GM12878 (cell line): ENCODE data around the gene ABL2. TPM values are rescaled to one million over a fixed set of nuclear protein-coding genes. Genes with fewer than 3 reads are reported as not detected.

Experiments
- ATAC-seq: fragments of 200-7000 bp; cut with Tn5 transposase; 3 replicates; pipeline ENCODE4 v1.9.1; 2020; ENCODE audit warnings: mild to moderate bottlenecking, moderate library complexity
- BruUV-seq: library from RNA; stranded (reverse); fragments of 400-500 nt; replicated peaks from 2 replicates; lab custom pipeline; 2021; lab: Mats Ljungman, UMichigan
- CTCF ChIA-PET: fragments of 300-600 bp; sonication (Branson Sonifier 250); formaldehyde crosslinking; extraction: SDS; loops from one replicate; lab custom pipeline; 2021; ENCODE audit warnings: inconsistent platforms; lab: Yijun Ruan, JAX
- POLR2A ChIA-PET: fragments of 350-600 bp; formaldehyde crosslinking; extraction: SDS; loops from one replicate; lab custom pipeline; 2021; ENCODE audit warnings: inconsistent platforms; lab: Charles Lee
- RAD21 ChIA-PET: fragments of 300-600 bp; sonication (Branson Sonifier 250); formaldehyde crosslinking; loops from one replicate; lab custom pipeline; 2023; ENCODE audit warnings: antibody characterized with exemption; ENCODE audit not compliant: unreplicated experiment; lab: Charles Lee
- SMC1A ChIA-PET: fragments of 300-600 bp; sonication (Branson Sonifier 250); formaldehyde crosslinking; loops from one replicate; lab custom pipeline; 2023; ENCODE audit not compliant: unreplicated experiment, uncharacterized antibody; lab: Charles Lee
- DNase-seq: peaks from one replicate; pipeline ENCODE4 v3.0.0-alpha.2; 2011; ENCODE audit warnings: low read depth, low spot score
- FAIRE-seq: peaks from 3 replicates; lab custom pipeline; 2011; peaks lifted over from hg19 to GRCh38; lab: Jason Lieb, UNC
- H2AFZ ChIP-seq: 2 replicates; pipeline ENCODE4 v1.6.0; 2011; ENCODE audit warnings: low read depth, low read length, control low read depth; ENCODE audit not compliant: control insufficient read depth
- H3K27ac ChIP-seq: 2 replicates; pipeline ENCODE4 v1.5.1; 2011; ENCODE audit warnings: control low read depth; ENCODE audit not compliant: control insufficient read depth, insufficient read depth
- H3K27me3 ChIP-seq, 2 experiments: replicated peaks in 1 of 2; 2 replicates each; pipeline versions ENCODE4 v1.6.0 to v1.6.1; 2011; ENCODE audit warnings: low read length in 1 of 2; ENCODE audit not compliant: control insufficient read depth in 2 of 2, insufficient read depth in 2 of 2
- H3K36me3 ChIP-seq, 2 experiments: 2 replicates each; pipeline ENCODE4 v1.5.1; 2011; ENCODE audit warnings: low read length in 1 of 2; ENCODE audit not compliant: control insufficient read depth in 2 of 2, insufficient read depth in 2 of 2
- H3K4me1 ChIP-seq: 2 replicates; pipeline ENCODE4 v1.6.1; 2011; ENCODE audit warnings: mild to moderate bottlenecking, low read length, moderate library complexity, mixed read lengths; ENCODE audit not compliant: control insufficient read depth, insufficient read depth
- H3K4me2 ChIP-seq: 2 replicates; pipeline ENCODE4 v1.6.0; 2011; ENCODE audit warnings: control low read depth; ENCODE audit not compliant: control insufficient read depth, insufficient read depth
- H3K4me3 ChIP-seq: fragments of 200-600 bp; sonication (generic); 2 replicates; pipeline ENCODE4 v1.5.1; 2016
- H3K79me2 ChIP-seq: 2 replicates; pipeline ENCODE4 v1.6.0; 2011; ENCODE audit warnings: low read length; ENCODE audit not compliant: control insufficient read depth, insufficient read depth
- H3K9ac ChIP-seq: 2 replicates; pipeline ENCODE4 v1.8.0; 2011; ENCODE audit warnings: low read length, control low read depth, mixed read lengths; ENCODE audit not compliant: control insufficient read depth, insufficient read depth
- H3K9me3 ChIP-seq: replicated peaks from 3 replicates; pipeline ENCODE4 v1.5.1; 2011; ENCODE audit warnings: mild to moderate bottlenecking, low read length; ENCODE audit not compliant: control insufficient read depth, insufficient read depth
- H4K20me1 ChIP-seq: 2 replicates; pipeline ENCODE4 v1.6.0; 2011; ENCODE audit not compliant: control insufficient read depth, insufficient read depth
- KDM1A ChIP-seq: fragments of 200-600 bp; sonication (generic); IDR thresholded peaks from 2 replicates; pipeline ENCODE4 v1.6.1; 2016; ENCODE audit warnings: borderline replicate concordance
- MYB ChIP-seq: fragments of 150-350 bp; IDR thresholded peaks from 2 replicates; pipeline ENCODE4 v1.6.1; 2014; ENCODE audit warnings: mild to moderate bottlenecking, low read depth, low read length, borderline replicate concordance
- NRF1 ChIP-seq: conservative IDR thresholded peaks from 2 replicates; pipeline ENCODE4 v1.6.1; 2011; ENCODE audit warnings: mild to moderate bottlenecking, low read depth, low read length, improper control_type of control experiment
- POLR2A ChIP-seq: IDR thresholded peaks from 2 replicates; pipeline ENCODE4 v1.6.1; 2011; ENCODE audit warnings: low read depth, mild to moderate bottlenecking, low read length
- SIN3A ChIP-seq: IDR thresholded peaks from 2 replicates; pipeline ENCODE4 v1.6.1; 2012; ENCODE audit warnings: low read depth, low read length, improper control_type of control experiment
- SMAD5 ChIP-seq: IDR thresholded peaks from 2 replicates; pipeline ENCODE4 v1.6.1; 2016; ENCODE audit warnings: antibody characterized with exemption, low read depth
- SP1 ChIP-seq: IDR thresholded peaks from one replicate; pipeline ENCODE4 v1.6.1; 2011; ENCODE audit warnings: low read depth, low read length
- WRNIP1 ChIP-seq: IDR thresholded peaks from 2 replicates; pipeline ENCODE4 v1.6.1; 2011; ENCODE audit warnings: low read depth, low read length, improper control_type of control experiment, borderline replicate concordance
- WGBS: methylation state at CpG from one replicate; pipeline ENCODE4 v1.1.6; 2016; ENCODE audit warnings: low lambda C conversion rate; ENCODE audit not compliant: insufficient replicate concordance, insufficient coverage; ENCODE audit errors: missing lambda C conversion rate; 5-methylcytosine and 5-hydroxymethylcytosine counted together
- in situ Hi-C: fragments of 300-500 bp; cut with MboI; formaldehyde crosslinking; loops from 9 replicates; pipeline ENCODE4 v1.14.3; 2018; ENCODE audit warnings: mixed read lengths
- intact Hi-C: fragments of 100-400 bp; cut with micrococcal nuclease; formaldehyde crosslinking; loops from one replicate; pipeline ENCODE4 v1.14.2; 2022; ENCODE audit not compliant: unreplicated experiment
- polyA plus RNA-seq, 11 experiments: library from polyadenylated mRNA; depleted of rRNA in 4 of 11; unstranded in 6 of 11; stranded (reverse) in 5 of 11; fragments of >200 nt; fragmentation: Nextera tagmentation in 4 of 11; fragmentation: Illumina TruSeq in 1 of 11; extraction: Ambion mirVana in 4 of 11; extraction: Trizol in 1 of 11; gene quantifications; 1 replicate in 1 of 11; 2 replicates in 10 of 11; pipeline versions ENCODE4 v1.2.1 to v1.2.3, GENCODE V29; 2011 to 2016; ENCODE audit warnings: inconsistent platforms in 2 of 11, missing spikeins in 2 of 11, low read depth in 1 of 11
- total RNA-seq, 4 experiments: library from RNA; depleted of rRNA in 3 of 4; stranded (reverse); fragments of >200 nt in 3 of 4; fragmentation: Illumina TruSeq in 1 of 4; extraction: Trizol in 1 of 4; gene quantifications; 2 replicates each; pipeline versions ENCODE4 v1.2.1 to v1.2.3, GENCODE V29; 2013 to 2021
- TF ChIP-seq, protein P1 (sequence below): IDR thresholded peaks from 2 replicates; pipeline ENCODE4 v1.6.1; 2011; ENCODE audit warnings: low read depth, mild to moderate bottlenecking, low read length, moderate library complexity, borderline replicate concordance; ENCODE audit errors: extremely low read depth
- TF ChIP-seq, protein P2 (sequence below): fragments of 450-650 bp; formaldehyde crosslinking; IDR thresholded peaks from 2 replicates; pipeline ENCODE4 v1.5.0; 2022; ENCODE audit warnings: mild to moderate bottlenecking, missing genetic modification characterization
- TF ChIP-seq, protein P3 (sequence below): fragments of 450-650 bp; IDR thresholded peaks from 2 replicates; pipeline ENCODE4 v1.6.1; 2017; ENCODE audit warnings: mild to moderate bottlenecking, moderate library complexity
- TF ChIP-seq, protein P4 (sequence below): fragments of 450-650 bp; IDR thresholded peaks from 2 replicates; pipeline ENCODE4 v1.6.1; 2017; ENCODE audit warnings: mild to moderate bottlenecking

ABL2 gene
- total and polyA plus RNA-seq, 10 of the 15 experiments (the other 5 are each of a cell fraction or from before 2014, with no cell fraction given), result 0.57 to 9.4 (median 3.6) TPM

DNA sequence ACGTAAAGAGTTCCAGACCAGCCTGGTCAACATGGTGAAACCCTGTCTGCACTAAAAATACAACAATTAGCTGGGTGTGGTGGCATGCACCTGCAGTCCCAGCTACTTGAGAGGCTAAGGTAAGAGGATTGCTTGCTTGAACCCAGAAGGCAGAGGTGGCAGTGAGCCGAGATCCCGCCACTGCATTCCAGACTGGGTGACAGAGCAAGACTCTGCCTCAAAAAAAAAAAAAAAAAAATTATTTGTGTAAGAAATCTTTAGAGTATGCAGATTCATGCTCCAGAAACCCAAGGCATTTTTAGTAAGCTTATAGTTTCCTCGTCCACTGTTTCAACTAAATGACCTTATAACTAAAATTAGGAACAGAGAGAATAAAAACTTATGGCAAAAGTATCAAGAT, 51.3 kb downstream of the ABL2 start (continued):
- TF ChIP-seq, protein P1, sequence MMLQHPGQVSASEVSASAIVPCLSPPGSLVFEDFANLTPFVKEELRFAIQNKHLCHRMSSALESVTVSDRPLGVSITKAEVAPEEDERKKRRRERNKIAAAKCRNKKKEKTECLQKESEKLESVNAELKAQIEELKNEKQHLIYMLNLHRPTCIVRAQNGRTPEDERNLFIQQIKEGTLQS, result no peak
- no peak for TF ChIP-seq NRF1
- TF ChIP-seq POLR2A, result no peak

DNA sequence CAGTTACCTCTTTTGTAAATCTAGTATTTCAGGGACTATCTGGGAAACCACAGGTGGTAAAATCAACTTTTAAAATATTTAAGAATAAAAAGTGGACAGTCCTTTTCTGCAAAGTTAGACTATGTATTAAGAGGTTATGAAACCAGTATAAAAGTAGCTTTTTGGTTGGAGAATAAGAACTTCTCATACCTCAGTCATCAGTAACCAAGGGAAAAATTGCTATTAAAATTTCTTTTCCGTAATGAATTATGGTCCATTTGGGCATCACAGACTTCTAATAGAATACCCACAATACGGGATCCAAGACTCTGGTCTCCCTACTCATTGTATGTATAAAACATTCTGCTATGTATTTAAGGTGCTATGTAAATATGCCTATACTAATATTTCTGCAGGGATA, 51.9 kb downstream of the ABL2 start:
- Histone ChIP-seq H3K4me3 (no peak overlapping the region), H3K4me2 (no peak overlapping the region), H3K9ac (no peak overlapping the region), H3K79me2 (no peaks in the 10 kb centered on the region), H3K9me3 (no peaks in the 10 kb centered on the region), H3K27ac (no peak overlapping the region), H4K20me1 (no peaks in the 10 kb centered on the region), H2AFZ (no peak overlapping the region), H3K4me1 (no peaks in the 10 kb centered on the region), H3K27me3 (no peaks in the 10 kb centered on the region), H3K36me3 (no peaks in the 10 kb centered on the region)
- 72% methylated on average over 2 of the region's 2 CpGs for WGBS
- ChIA-PET CTCF (interaction anchor here (1.3 kb wide), 1 partner anchor 18 kb away, joined by 3 read pairs; no protein-coding TSS in a partner anchor), POLR2A (no interaction called here), SMC1A (interaction anchor here (1.0 to 1.9 kb wide), 2 partner anchors 34 to 57 kb away, joined by 3 to 5 read pairs; no protein-coding TSS in a partner anchor), RAD21 (no interaction called here)
- DNase-seq (no peak), FAIRE-seq (no peak), ATAC-seq (no peak)
- no TSS peak for BruUV-seq
- intact Hi-C loops (no loop called here), in situ Hi-C loops (no loop called here)
- TF ChIP-seq SMAD5, result no peak
- TF ChIP-seq, protein P2, sequence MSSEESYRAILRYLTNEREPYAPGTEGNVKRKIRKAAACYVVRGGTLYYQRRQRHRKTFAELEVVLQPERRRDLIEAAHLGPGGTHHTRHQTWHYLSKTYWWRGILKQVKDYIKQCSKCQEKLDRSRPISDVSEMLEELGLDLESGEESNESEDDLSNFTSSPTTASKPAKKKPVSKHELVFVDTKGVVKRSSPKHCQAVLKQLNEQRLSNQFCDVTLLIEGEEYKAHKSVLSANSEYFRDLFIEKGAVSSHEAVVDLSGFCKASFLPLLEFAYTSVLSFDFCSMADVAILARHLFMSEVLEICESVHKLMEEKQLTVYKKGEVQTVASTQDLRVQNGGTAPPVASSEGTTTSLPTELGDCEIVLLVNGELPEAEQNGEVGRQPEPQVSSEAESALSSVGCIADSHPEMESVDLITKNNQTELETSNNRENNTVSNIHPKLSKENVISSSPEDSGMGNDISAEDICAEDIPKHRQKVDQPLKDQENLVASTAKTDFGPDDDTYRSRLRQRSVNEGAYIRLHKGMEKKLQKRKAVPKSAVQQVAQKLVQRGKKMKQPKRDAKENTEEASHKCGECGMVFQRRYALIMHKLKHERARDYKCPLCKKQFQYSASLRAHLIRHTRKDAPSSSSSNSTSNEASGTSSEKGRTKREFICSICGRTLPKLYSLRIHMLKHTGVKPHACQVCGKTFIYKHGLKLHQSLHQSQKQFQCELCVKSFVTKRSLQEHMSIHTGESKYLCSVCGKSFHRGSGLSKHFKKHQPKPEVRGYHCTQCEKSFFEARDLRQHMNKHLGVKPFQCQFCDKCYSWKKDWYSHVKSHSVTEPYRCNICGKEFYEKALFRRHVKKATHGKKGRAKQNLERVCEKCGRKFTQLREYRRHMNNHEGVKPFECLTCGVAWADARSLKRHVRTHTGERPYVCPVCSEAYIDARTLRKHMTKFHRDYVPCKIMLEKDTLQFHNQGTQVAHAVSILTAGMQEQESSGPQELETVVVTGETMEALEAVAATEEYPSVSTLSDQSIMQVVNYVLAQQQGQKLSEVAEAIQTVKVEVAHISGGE (CRISPR knock-in tag), result no peak
- TF ChIP-seq WRNIP1, result no peak
- no peak for TF ChIP-seq SIN3A
- TF ChIP-seq, protein P3, sequence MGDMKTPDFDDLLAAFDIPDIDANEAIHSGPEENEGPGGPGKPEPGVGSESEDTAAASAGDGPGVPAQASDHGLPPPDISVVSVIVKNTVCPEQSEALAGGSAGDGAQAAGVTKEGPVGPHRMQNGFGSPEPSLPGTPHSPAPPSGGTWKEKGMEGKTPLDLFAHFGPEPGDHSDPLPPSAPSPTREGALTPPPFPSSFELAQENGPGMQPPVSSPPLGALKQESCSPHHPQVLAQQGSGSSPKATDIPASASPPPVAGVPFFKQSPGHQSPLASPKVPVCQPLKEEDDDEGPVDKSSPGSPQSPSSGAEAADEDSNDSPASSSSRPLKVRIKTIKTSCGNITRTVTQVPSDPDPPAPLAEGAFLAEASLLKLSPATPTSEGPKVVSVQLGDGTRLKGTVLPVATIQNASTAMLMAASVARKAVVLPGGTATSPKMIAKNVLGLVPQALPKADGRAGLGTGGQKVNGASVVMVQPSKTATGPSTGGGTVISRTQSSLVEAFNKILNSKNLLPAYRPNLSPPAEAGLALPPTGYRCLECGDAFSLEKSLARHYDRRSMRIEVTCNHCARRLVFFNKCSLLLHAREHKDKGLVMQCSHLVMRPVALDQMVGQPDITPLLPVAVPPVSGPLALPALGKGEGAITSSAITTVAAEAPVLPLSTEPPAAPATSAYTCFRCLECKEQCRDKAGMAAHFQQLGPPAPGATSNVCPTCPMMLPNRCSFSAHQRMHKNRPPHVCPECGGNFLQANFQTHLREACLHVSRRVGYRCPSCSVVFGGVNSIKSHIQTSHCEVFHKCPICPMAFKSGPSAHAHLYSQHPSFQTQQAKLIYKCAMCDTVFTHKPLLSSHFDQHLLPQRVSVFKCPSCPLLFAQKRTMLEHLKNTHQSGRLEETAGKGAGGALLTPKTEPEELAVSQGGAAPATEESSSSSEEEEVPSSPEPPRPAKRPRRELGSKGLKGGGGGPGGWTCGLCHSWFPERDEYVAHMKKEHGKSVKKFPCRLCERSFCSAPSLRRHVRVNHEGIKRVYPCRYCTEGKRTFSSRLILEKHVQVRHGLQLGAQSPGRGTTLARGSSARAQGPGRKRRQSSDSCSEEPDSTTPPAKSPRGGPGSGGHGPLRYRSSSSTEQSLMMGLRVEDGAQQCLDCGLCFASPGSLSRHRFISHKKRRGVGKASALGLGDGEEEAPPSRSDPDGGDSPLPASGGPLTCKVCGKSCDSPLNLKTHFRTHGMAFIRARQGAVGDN, result no peak
- TF ChIP-seq MYB, result no peak
- TF ChIP-seq, protein P4, sequence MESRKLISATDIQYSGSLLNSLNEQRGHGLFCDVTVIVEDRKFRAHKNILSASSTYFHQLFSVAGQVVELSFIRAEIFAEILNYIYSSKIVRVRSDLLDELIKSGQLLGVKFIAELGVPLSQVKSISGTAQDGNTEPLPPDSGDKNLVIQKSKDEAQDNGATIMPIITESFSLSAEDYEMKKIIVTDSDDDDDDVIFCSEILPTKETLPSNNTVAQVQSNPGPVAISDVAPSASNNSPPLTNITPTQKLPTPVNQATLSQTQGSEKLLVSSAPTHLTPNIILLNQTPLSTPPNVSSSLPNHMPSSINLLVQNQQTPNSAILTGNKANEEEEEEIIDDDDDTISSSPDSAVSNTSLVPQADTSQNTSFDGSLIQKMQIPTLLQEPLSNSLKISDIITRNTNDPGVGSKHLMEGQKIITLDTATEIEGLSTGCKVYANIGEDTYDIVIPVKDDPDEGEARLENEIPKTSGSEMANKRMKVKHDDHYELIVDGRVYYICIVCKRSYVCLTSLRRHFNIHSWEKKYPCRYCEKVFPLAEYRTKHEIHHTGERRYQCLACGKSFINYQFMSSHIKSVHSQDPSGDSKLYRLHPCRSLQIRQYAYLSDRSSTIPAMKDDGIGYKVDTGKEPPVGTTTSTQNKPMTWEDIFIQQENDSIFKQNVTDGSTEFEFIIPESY, result no peak
- no peak for TF ChIP-seq KDM1A
- TF ChIP-seq SP1, result no peak
